ENCODE measurements around the gene SMARCB1. TPM values are rescaled to one million over a fixed set of nuclear protein-coding genes. Genes with fewer than 3 reads are reported as not detected.

Gene SMARCB1
- total and polyA plus RNA-seq, 12 donors = 26.8 to 73.1 (median 39.8) TPM

- no peaks in the 10 kb centered on the region for H3K9me3 ChIP-seq
- H3K27me3 ChIP-seq = no peaks in the 10 kb centered on the region
- H3K4me1 ChIP-seq = peaks cover 18 to 94% (median 65%) of the 10 kb centered on the region in 9 donors
- peak; percentile 53 to 68 for DNase-seq
- WGBS, 2 donors = 34 to 52% methylated on average over 11 of the region's 11 CpGs
- H3K36me3 ChIP-seq = peaks cover 0 to 57% (median 0%) of the 10 kb centered on the region in 9 donors
- intact Hi-C loops (cut with DNase I) = no loop called here
- peak; percentile 11 to 76 (median 47) for ATAC-seq
- TF ChIP-seq CTCF (IDR thresholded peaks at IDR 0.05) = no peak
- peak overlapping the region; percentile 75 to 95 (median 90) for H3K27ac ChIP-seq
- no peak overlapping the region for H3K4me3 ChIP-seq
Measured at GRCh38 chr22:23835484-23836144, 48.8 kb downstream of the SMARCB1 start.

- Histone ChIP-seq H3K4me1 (peaks cover 18 to 87% (median 65%) of the 10 kb centered on the region in 9 donors), H3K27me3 (no peaks in the 10 kb centered on the region), H3K36me3 (peaks cover 0 to 50% (median 0%) of the 10 kb centered on the region in 9 donors), H3K27ac (peak overlapping the region; percentile 75 to 95 (median 90)), H3K4me3 (no peak overlapping the region), H3K9me3 (no peaks in the 10 kb centered on the region)
- DNase-seq (no peak), ATAC-seq (peak in 2 of 8 donors; percentile 2 to 18)
- 62 to 67% methylated on average over 4 to 5 of the region's 5 CpGs for WGBS, 2 donors
- intact Hi-C loops (cut with DNase I) = no loop called here
- TF ChIP-seq CTCF (IDR thresholded peaks at IDR 0.05) = no peak
Measured at GRCh38 chr22:23836281-23836680, 49.5 kb downstream of the SMARCB1 start.

- DNase-seq = no peak
- peak overlapping the region; percentile 75 to 95 (median 90) for H3K27ac ChIP-seq
- WGBS, 2 donors = 70 to 83% methylated on average over 12 of the region's 12 CpGs
Measured at GRCh38 chr22:23836692-23837495, 50.1 kb downstream of the SMARCB1 start.

More at GRCh38 chr22:23836692-23837495, 50.1 kb downstream of the SMARCB1 start:
- intact Hi-C loops (cut with DNase I) = no loop called here
- no peak for ATAC-seq
- Histone ChIP-seq H3K4me1 (peaks cover 15 to 81% (median 61%) of the 10 kb centered on the region in 9 donors), H3K9me3 (no peaks in the 10 kb centered on the region), H3K36me3 (peaks cover 0 to 44% (median 0%) of the 10 kb centered on the region in 9 donors), H3K27me3 (no peaks in the 10 kb centered on the region), H3K4me3 (no peak overlapping the region)
- no peak for TF ChIP-seq CTCF (IDR thresholded peaks at IDR 0.05)

All from heart right ventricle (tissue), 16 donors.